HG03280 (cell line): ENCODE measurements around the gene COG5.

Source experiments
- ATAC-seq: cut with Tn5 transposase; IDR thresholded peaks from one replicate; pipeline ENCODE4 v1.9.1; 2021; ENCODE audit warnings: mild to moderate bottlenecking, moderate library complexity; ENCODE audit not compliant: unreplicated experiment

Gene COG5

GRCh38 chr7:107344799-107345198, 218.9 kb downstream of the COG5 start:
- no peak for ATAC-seq

- no peak for ATAC-seq
These were observed 219.4 kb downstream of the COG5 start for GRCh38 chr7:107344286-107344685.

DNA sequence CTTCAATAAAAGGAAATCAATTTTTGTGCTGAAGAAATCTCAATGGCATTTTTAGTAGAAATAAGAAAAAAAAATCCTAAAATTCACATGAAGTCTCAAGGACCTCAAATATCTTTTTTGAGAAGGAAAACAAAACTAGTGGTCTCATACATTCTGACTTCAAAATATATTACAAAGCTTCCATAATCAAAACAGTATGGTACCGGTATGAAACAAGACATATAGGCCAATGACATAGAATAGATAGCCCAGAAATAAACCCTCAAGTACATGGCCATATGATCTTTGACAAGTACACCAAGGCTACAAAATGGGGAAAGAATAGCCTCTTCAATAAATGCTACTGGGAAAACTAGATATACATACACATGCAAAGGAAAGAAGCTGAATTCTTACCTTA, 225.6 kb downstream of the COG5 start:
- ATAC-seq: no peak

DNA sequence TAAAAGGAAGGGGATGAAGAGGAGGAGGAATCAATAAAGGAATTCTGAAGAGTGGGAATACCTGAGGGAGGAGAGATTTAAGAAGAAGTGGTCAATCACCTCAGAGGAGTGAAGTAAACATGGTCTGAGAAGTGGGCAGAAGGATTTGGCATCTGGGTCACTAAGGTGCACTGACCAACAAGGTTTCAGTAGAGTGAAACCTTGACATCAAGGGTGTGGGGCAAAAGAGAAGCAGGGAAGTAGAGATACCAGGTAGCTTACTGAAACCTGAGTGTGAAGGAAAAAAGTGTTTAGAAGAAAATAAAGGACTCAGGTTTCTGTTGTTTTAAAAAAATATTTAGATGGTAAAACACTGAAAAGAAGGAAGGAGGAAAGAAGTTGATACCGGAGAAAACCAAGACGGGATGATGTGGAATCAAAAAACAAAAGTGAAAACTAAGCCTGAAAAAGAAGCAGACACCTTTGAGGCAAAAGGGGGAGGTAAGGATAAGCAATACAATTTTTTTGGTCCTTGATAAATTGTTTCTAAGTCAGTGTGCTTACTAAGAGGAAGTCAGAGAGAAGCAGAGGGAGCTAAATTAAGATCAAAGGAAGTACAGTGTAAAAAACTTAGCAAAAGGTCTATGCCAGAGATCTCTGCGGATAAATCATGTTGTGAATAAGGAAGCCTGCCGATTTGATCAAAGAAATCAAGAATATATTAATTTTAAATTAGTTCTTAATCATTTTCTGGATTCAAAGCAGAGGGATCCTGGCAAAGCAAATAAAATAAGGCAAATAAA, 231.0 kb downstream of the COG5 start:
- peak; percentile 38 for ATAC-seq

DNA sequence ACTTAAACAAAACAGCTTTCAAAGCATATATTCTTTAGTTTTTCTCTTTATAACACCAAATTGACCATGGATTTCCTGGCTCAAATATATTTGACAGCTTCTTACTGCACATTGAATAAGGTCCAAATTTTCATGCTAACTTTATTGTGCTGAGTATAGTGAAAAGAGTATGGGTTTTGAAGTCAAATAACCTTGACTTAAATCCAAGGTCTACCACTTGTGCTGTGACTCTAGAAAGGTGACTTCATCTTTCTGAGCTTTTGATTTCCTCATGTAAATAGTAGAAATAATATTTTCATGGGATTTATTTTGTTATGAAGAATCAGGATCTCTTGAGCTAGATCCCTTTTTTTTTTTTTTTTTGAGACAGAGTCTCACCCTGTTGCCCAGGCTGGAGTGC, 233.2 kb downstream of the COG5 start:
- ATAC-seq: no peak

GRCh38 chr7:107327986-107328569, 235.6 kb downstream of the COG5 start:
- no peak for ATAC-seq

- no peak for ATAC-seq
These were observed 237.7 kb downstream of the COG5 start for GRCh38 chr7:107326061-107326460.

- ATAC-seq: no peak
These were observed 241.7 kb downstream of the COG5 start for GRCh38 chr7:107322015-107322414.

DNA sequence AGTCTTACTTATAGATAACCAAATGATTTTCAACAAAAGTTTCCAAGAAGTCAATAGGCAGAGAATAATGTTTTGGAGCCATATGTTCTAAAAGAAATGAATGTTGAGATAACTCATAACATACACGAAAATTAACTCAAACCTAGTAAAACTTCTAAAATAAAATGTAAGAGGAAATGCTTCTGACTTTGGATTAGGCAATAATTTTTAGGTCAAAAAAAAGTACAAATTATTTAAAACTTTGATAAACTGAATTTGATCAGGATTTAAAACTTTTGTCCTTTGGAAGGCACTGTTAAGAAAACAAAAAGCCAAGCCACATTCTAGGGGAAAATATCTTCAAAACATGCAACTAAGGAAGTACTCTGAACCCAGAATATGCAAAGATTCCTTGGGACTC, 242.1 kb downstream of the COG5 start:
- ATAC-seq: no peak

- ATAC-seq: no peak
These were observed 243.9 kb downstream of the COG5 start for GRCh38 chr7:107319724-107320228.

DNA sequence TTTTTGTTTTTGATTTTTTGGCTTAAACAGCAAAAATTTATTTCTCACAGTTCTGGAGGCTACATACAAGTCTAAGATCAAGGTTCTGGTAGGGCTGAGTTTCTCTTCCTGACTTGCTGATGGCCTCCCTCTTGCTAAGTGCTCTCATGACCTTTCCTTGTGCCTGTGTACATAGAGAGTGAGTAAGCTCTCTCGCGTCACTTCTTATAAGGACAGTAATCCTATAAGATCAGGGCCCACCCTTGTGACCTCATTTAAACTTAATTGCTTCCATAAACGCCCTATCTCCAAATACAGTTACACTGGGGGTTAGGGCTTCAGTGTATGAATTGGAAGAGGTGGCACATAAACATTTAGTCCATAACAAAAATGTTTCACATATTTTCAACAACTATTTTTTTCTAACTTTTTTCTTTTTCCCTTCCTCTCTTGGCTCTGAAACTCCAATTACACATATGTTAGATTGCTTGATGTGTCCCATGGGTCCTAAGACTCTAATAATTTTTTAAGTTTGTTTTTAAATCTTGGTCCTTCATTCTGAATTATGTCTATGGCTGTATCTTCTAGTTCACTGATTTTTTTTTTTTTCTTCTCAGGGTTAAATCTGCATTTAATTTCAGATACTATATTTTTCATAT, 245.1 kb downstream of the COG5 start:
- no peak for ATAC-seq

DNA sequence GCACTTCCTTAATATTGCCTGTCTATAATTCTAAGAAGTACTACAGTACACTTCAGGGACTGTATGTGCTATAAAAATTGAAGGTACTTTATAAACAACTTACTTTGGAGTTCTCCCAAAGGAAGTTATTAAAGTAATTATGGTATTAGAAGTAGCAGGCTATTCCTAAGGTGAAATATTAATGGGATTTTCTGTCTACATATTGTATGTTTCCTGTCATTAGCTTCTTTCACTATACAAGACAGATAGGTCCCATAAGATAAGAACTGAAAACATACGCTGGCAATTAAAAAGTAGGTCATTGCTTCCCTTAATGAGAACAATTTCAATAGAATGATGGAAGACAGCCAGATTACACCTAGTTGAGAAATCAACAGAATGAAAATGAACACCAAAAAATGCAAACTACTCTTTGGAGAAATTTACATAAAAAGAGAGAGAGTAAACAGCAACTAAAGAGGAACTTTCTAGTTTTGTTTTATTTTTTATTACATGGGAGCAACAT, 248.0 kb downstream of the COG5 start:
- ATAC-seq: no peak

DNA sequence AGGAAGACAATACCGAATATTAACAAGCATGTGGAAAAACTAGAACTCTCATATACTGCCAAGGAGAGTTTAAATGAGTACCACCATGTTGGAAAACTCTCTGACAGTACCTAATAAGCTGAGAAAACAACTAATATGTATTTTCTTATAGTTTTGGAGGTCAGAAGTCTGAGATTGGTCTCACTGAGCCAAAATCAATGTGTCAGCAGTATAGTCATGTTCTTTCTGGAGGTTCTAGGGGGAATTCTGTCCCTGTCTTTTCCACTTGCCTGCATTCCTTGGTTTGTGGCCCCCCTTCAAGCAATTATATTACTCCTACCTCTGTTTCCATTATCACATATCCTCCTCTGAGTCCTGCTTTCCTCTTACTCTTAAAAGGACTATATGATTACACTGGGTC, 250.4 kb downstream of the COG5 start:
- ATAC-seq: no peak

- no peak for ATAC-seq
These were observed 251.3 kb downstream of the COG5 start for GRCh38 chr7:107312418-107312817.

DNA sequence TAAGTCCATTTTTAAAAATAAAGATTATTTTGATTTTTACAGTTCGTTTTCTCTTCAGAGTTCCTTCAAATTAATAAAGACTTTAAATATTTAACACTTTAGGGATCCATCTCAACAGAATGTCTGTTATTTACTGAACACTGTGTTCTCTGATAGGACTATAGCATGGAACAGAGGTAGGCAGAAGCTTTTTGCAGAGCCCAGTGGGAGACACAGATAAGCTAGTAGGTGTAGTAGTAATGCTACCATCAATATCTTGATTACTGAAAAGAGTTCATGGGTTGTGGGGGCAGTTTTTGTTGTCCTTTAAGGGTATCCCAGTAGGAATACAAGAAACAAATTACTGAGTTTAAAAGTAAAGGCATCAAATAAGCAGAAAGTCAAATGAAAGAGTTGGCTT, 254.4 kb downstream of the COG5 start:
- no peak for ATAC-seq

GRCh38 chr7:107304636-107305035, 259.1 kb downstream of the COG5 start:
- no peak for ATAC-seq

- ATAC-seq: no peak
These were observed 259.7 kb downstream of the COG5 start for GRCh38 chr7:107304063-107304462.

DNA sequence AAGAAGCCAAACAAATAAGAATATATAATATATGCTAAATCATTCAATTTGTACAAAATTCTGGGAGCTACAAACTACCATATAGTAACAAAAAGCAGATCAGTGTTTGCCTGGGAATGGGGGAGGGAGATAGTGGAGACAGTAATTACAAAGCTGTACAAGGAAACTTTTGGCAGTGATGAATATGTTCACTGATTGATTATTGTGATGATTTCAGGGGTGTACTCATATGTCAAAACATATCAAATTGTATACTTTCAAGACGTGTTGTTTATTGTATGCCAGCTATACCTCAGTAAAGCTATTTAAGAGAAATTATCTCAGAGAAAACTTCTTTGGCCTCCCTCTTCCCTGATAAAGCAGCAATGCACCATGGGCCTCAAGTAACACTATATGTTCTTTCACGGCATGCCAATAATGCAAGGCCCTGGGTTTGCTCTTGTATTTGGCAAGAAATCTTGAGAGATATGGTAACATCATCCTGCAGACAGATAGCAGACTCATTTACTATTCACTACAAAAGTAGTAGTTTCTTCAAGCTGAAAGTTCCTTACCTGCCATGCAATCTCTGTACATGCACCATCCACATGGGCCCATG, 261.4 kb downstream of the COG5 start:
- no peak for ATAC-seq

DNA sequence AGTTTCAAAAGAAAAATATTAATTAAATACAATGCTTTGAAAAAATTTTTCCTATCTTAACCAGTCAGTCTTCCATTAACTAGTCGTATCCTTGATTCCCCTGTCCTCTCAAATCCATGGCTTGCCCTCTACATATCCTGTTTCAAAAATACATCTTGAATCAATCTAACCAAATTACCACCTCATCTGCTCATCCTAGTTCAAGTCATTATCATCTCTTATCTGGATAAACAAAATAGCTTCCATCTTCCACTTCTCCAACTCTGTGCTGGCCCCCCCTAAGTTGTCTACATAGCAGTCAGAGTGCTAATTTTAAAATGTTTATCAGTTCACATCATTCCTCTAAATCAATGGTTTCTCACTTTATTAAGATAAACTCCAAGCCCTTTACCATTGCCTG, 269.5 kb downstream of the COG5 start:
- ATAC-seq: no peak

GRCh38 chr7:107292591-107292990, 271.1 kb downstream of the COG5 start:
- no peak for ATAC-seq

GRCh38 chr7:107291434-107291833, 272.3 kb downstream of the COG5 start:
- ATAC-seq: no peak
